Frontal cortex (tissue), 4 donors: ENCODE results near the gene COX11. TPM values are rescaled to one million over a fixed set of nuclear protein-coding genes. Genes with fewer than 3 reads are reported as not detected.

ENCODE experiments used
- DNase-seq, 2 donors: peaks; one replicate each; pipeline ENCODE4 v3.0.0; 2012; ENCODE audit warnings: low spot score in 2 of 2
- FAIRE-seq: peaks from 2 replicates; lab custom pipeline; 2012; peaks lifted over from hg19 to GRCh38; lab: Jason Lieb, UNC
- small RNA-seq: library from RNA; depleted of rRNA; stranded (forward); fragments of <200 nt; gene quantifications from one replicate; pipeline ENCODE3, GENCODE V24; 2014
- total RNA-seq: library from RNA; depleted of rRNA; stranded (reverse); fragments of >200 nt; gene quantifications from one replicate; pipeline ENCODE4 v1.2.3, GENCODE V29; 2014
- donor health status: control.
- donor health status: control.
- donor health status: control.

The COX11 gene
- total RNA-seq, 1 donor from 2014 or later: 53.8 TPM

- no peak for DNase-seq
- no peak for FAIRE-seq
Measured at GRCh38 chr17:54916721-54917120, 51.7 kb downstream of the COX11 start.

Small RNA genes within 50 kb of the gene (small RNA-seq; reads per million reads assigned to genes)
- not detected for gene AC007485.1

Other genes with a start within 250 kb of the COX11 start
- gene TOM1L1, start 67.8 kb downstream of the COX11 start, total RNA-seq: 20.4 TPM
- gene STXBP4, start 111 bp upstream of the COX11 start, total RNA-seq: 26.1 TPM